Kidney (tissue), 14 donors: ENCODE results near the gene NT5C2. TPM values are rescaled to one million over a fixed set of nuclear protein-coding genes. Genes with fewer than 3 reads are reported as not detected.
"Not testable (repeated sequence)": the region's sequence is repeated elsewhere in the genome, so short reads cannot be mapped to it uniquely, and the experiment has no call there.

Experiments
- DNase-seq, 5 donors: peaks; one replicate each; pipeline ENCODE4 v3.0.0-alpha.2; 2013 to 2020
- FAIRE-seq: peaks from 2 replicates; lab custom pipeline; 2012; peaks lifted over from hg19 to GRCh38; lab: Jason Lieb, UNC
- H3K27ac ChIP-seq, 2 donors: one replicate each; pipeline ENCODE4 v1.7.0; 2013; ENCODE audit warnings: low read depth in 2 of 2, low read length in 2 of 2, inconsistent platforms in 1 of 2
- H3K27me3 ChIP-seq: one replicate; pipeline ENCODE4 v1.7.1; 2013; ENCODE audit warnings: low read length, inconsistent platforms; ENCODE audit not compliant: control insufficient read depth, insufficient read depth
- H3K36me3 ChIP-seq, 3 donors: one replicate each; pipeline versions ENCODE4 v1.7.0 to v1.7.1; 2013; ENCODE audit warnings: low read length in 3 of 3, control low read depth in 1 of 3, inconsistent platforms in 1 of 3; ENCODE audit not compliant: insufficient read depth in 3 of 3, control insufficient read depth in 2 of 3
- H3K4me1 ChIP-seq, 3 donors: one replicate each; pipeline versions ENCODE4 v1.7.0 to v1.7.1; 2013; ENCODE audit warnings: low read length in 3 of 3, inconsistent platforms in 1 of 3, low read depth in 1 of 3; ENCODE audit not compliant: control insufficient read depth in 2 of 3, insufficient read depth in 2 of 3
- H3K4me3 ChIP-seq, 3 donors: one replicate each; pipeline versions ENCODE4 v1.7.0 to v1.8.1; 2013; ENCODE audit warnings: low read length in 3 of 3, control low read depth in 1 of 3, inconsistent platforms in 1 of 3
- H3K9ac ChIP-seq, 3 donors: one replicate each; pipeline versions ENCODE4 v1.7.0 to v1.7.1; 2013; ENCODE audit warnings: low read length in 3 of 3, control low read depth in 1 of 3, inconsistent platforms in 1 of 3
- H3K9me3 ChIP-seq, 3 donors: one replicate each; pipeline versions ENCODE4 v1.7.0 to v1.7.1; 2013; ENCODE audit warnings: low read length in 3 of 3, control low read depth in 1 of 3, inconsistent platforms in 1 of 3; ENCODE audit not compliant: control insufficient read depth in 2 of 3, insufficient read depth in 1 of 3
- intact Hi-C: fragments of 100-400 bp; cut with DNase I; formaldehyde crosslinking; loops from one replicate; pipeline ENCODE4 v1.11.1; 2022
- polyA plus RNA-seq: library from polyadenylated mRNA; stranded (reverse); fragments of 350-450 nt; fragmentation: Illumina TruSeq; extraction: RNeasy Lipid Tissue Mini Kit (QIAGEN cat#74804); gene quantifications from one replicate; pipeline ENCODE4 v1.2.3, GENCODE V29; 2014; ENCODE audit warnings: low read depth, low replicate concordance; ENCODE audit not compliant: insufficient read depth
- total RNA-seq: library from RNA; stranded (reverse); fragmentation: NEBNext Ultra II Directional; extraction: Animal tissue kit (Norgen Biotek cat#: 25700); gene quantifications from one replicate; pipeline ENCODE4 v1.2.1, GENCODE V29; 2021
- TF ChIP-seq, protein P1 (sequence below): IDR thresholded peaks from 3 replicates; pipeline ENCODE4 v1.5.1; 2012; ENCODE audit warnings: mild to moderate bottlenecking, moderate library complexity, borderline replicate concordance; ENCODE audit not compliant: insufficient read depth; ENCODE audit errors: extremely low read depth
- donor health status: control.
- donor health status: control.
- donor health status: control.
- donor health status: control.
- donor health status: control.
- donor health status: DM: yes; HTN: yes; CAD: no.
- donor health status: Normal renal cell carcinoma (clear cell type).

The NT5C2 gene
- total and polyA plus RNA-seq, 2 donors from 2014 or later: 30.9 to 91.7 TPM

GRCh38 chr10:103224133-103224532 lies 31.1 kb upstream of the NT5C2 start:
- TF ChIP-seq, protein P1, sequence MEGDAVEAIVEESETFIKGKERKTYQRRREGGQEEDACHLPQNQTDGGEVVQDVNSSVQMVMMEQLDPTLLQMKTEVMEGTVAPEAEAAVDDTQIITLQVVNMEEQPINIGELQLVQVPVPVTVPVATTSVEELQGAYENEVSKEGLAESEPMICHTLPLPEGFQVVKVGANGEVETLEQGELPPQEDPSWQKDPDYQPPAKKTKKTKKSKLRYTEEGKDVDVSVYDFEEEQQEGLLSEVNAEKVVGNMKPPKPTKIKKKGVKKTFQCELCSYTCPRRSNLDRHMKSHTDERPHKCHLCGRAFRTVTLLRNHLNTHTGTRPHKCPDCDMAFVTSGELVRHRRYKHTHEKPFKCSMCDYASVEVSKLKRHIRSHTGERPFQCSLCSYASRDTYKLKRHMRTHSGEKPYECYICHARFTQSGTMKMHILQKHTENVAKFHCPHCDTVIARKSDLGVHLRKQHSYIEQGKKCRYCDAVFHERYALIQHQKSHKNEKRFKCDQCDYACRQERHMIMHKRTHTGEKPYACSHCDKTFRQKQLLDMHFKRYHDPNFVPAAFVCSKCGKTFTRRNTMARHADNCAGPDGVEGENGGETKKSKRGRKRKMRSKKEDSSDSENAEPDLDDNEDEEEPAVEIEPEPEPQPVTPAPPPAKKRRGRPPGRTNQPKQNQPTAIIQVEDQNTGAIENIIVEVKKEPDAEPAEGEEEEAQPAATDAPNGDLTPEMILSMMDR: no peak
- no peak overlapping the region for H3K27ac ChIP-seq
- H3K4me3 ChIP-seq: no peak overlapping the region
- intact Hi-C loops: no loop called here
- H3K9me3 ChIP-seq: peaks cover 0 to 6% (median 2%) of the 10 kb centered on the region in 3 donors
- no peak for FAIRE-seq
- no peaks in the 10 kb centered on the region for H3K27me3 ChIP-seq
- no peak for DNase-seq
- H3K36me3 ChIP-seq: no peaks in the 10 kb centered on the region
- H3K4me1 ChIP-seq: no peaks in the 10 kb centered on the region
- no peak overlapping the region for H3K9ac ChIP-seq

- DNase-seq, H3K27me3 ChIP-seq, H3K4me3 ChIP-seq, H3K4me1 ChIP-seq, intact Hi-C loops, H3K9ac ChIP-seq, H3K36me3 ChIP-seq, H3K9me3 ChIP-seq, FAIRE-seq, H3K27ac ChIP-seq: not testable (repeated sequence)
These were observed 23.3 kb upstream of the NT5C2 start for GRCh38 chr10:103216362-103216761.

GRCh38 chr10:103215601-103216000 lies 22.5 kb upstream of the NT5C2 start:
- no peaks in the 10 kb centered on the region for H3K9me3 ChIP-seq
- H3K4me3 ChIP-seq: no peak overlapping the region
- H3K27me3 ChIP-seq: no peaks in the 10 kb centered on the region
- H3K27ac ChIP-seq: no peak overlapping the region
- no peak for FAIRE-seq
- no peak overlapping the region for H3K9ac ChIP-seq
- H3K36me3 ChIP-seq: no peaks in the 10 kb centered on the region
- TF ChIP-seq, protein P1: no peak
- intact Hi-C loops: no loop called here
- H3K4me1 ChIP-seq: no peaks in the 10 kb centered on the region
- no peak for DNase-seq

- FAIRE-seq: not testable (repeated sequence)
These were observed 17.2 kb upstream of the NT5C2 start for GRCh38 chr10:103210262-103210661.

DNA sequence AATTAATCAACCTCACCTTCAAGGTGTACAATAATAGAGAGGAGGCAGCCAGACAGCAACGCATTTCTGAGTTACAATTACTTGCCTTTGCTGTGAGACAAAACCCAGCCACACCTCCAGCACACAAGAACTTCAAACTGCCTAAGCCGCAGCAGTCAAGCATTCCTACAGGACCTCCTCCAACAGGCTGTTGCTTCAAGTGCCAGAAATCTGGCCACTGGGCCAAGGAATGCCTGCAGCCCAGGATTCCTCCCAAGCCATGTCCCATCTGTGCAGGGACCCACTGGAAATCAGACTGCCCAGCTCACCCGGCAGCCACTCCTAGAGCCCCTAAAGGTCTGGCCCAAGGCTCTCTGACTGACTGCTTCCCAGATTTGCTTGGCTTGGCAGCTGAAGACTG lies 14.6 kb upstream of the NT5C2 start:
- H3K27ac ChIP-seq, H3K9me3 ChIP-seq, DNase-seq, H3K9ac ChIP-seq, H3K4me1 ChIP-seq, intact Hi-C loops, H3K4me3 ChIP-seq, FAIRE-seq, H3K36me3 ChIP-seq, H3K27me3 ChIP-seq: not testable (repeated sequence)

More at GRCh38 chr10:103210262-103210661, 17.2 kb upstream of the NT5C2 start:
- H3K4me1 ChIP-seq, DNase-seq, H3K4me3 ChIP-seq, H3K27ac ChIP-seq, H3K9ac ChIP-seq, H3K36me3 ChIP-seq, H3K27me3 ChIP-seq, H3K9me3 ChIP-seq, intact Hi-C loops: not testable (repeated sequence)
